WTC11 (cell line): ENCODE data around the gene OTOGL.

Experiments
- AFF4 ChIP-seq: sonication (generic); formaldehyde crosslinking; IDR thresholded peaks from 2 replicates; pipeline ENCODE4 v1.8.1; 2023; ENCODE audit warnings: mild to moderate bottlenecking, missing genetic modification reagents, borderline replicate concordance
- ATF2 ChIP-seq: sonication (generic); formaldehyde crosslinking; IDR thresholded peaks from 2 replicates; pipeline ENCODE4 v1.8.1; 2022; ENCODE audit warnings: low read depth, missing genetic modification reagents, borderline replicate concordance
- CDX4 ChIP-seq: fragments of 250-450 bp; sonication (Bioruptor Pico); IDR thresholded peaks from 2 replicates; pipeline ENCODE4 v1.9.0; 2021; ENCODE audit warnings: moderate library complexity, mild to moderate bottlenecking, inconsistent platforms, borderline replicate concordance
- CTCF ChIP-seq: fragments of 200-600 bp; IDR thresholded peaks from 2 replicates; pipeline ENCODE4 v1.8.0; 2022; ENCODE audit warnings: antibody characterized with exemption
- ELF4 ChIP-seq: sonication (generic); formaldehyde crosslinking; IDR thresholded peaks from 2 replicates; pipeline ENCODE4 v1.8.1; 2022; ENCODE audit warnings: low read depth, mild to moderate bottlenecking, moderate library complexity, missing genetic modification reagents
- JUN ChIP-seq: sonication (generic); formaldehyde crosslinking; IDR thresholded peaks from 2 replicates; pipeline ENCODE4 v1.8.0; 2023; ENCODE audit warnings: mild to moderate bottlenecking, missing genetic modification reagents
- OVOL2 ChIP-seq: fragments of 250-450 bp; sonication (Bioruptor Pico); IDR thresholded peaks from 2 replicates; pipeline ENCODE4 v1.9.0; 2021; ENCODE audit warnings: mild to moderate bottlenecking, borderline replicate concordance
- PRRX2 ChIP-seq: fragments of 250-450 bp; sonication (Bioruptor Pico); IDR thresholded peaks from 2 replicates; pipeline ENCODE4 v1.8.0; 2021; ENCODE audit warnings: mild to moderate bottlenecking
- RORB ChIP-seq: fragments of 250-450 bp; sonication (Bioruptor Pico); IDR thresholded peaks from 2 replicates; pipeline ENCODE4 v1.9.0; 2021; ENCODE audit warnings: mild to moderate bottlenecking
- SMAD3 ChIP-seq: sonication (generic); formaldehyde crosslinking; IDR thresholded peaks from 2 replicates; pipeline ENCODE4 v1.8.0; 2022; ENCODE audit warnings: missing genetic modification reagents, mild to moderate bottlenecking, borderline replicate concordance
- ZNF532 ChIP-seq: fragments of 250-450 bp; sonication (Bioruptor Pico); IDR thresholded peaks from 2 replicates; pipeline ENCODE4 v1.9.0; 2021; ENCODE audit warnings: mild to moderate bottlenecking, borderline replicate concordance

GRCh38 chr12:80271780-80272179 is 172.4 kb downstream of the OTOGL start:
- TF ChIP-seq CTCF (no peak), SMAD3 (no peak), JUN (CRISPR knock-in tag) (no peak), RORB (CRISPR knock-in tag) (no peak), ELF4 (CRISPR knock-in tag) (no peak), ZNF532 (CRISPR knock-in tag) (no peak), OVOL2 (no peak), ATF2 (CRISPR knock-in tag) (no peak), AFF4 (CRISPR knock-in tag) (no peak), PRRX2 (CRISPR knock-in tag) (no peak), CDX4 (no peak)
